ENCODE measurements around the gene PTPRG.
"Not testable (repeated sequence)": the region's sequence is repeated elsewhere in the genome, so short reads cannot be mapped to it uniquely, and the experiment has no call there.

PTPRG gene

DNA sequence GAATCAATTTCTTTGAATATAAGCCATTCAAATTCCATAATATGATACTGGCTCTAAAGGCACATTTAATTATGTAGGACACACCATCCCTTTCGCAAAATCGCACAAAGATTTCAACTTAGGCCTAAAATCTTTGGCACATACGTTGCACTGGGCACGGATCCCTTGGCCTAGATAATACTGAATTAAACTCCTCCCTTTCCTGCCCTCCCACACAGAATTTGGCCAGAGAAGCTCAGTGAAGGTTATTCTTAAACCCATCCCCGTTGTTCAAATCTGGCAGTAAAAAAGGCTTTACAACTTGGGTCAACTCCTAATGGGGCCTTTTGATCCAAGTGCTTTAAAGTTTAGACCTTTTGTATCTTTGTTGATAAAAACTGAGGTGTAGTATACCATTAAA, 247.2 kb downstream of the PTPRG start:
- no peak for DNase-seq

GRCh38 chr3:61808999-61809398, 247.6 kb downstream of the PTPRG start:
- DNase-seq, result no peak

GRCh38 chr3:61809879-61810278, 248.5 kb downstream of the PTPRG start:
- DNase-seq, result no peak

DNA sequence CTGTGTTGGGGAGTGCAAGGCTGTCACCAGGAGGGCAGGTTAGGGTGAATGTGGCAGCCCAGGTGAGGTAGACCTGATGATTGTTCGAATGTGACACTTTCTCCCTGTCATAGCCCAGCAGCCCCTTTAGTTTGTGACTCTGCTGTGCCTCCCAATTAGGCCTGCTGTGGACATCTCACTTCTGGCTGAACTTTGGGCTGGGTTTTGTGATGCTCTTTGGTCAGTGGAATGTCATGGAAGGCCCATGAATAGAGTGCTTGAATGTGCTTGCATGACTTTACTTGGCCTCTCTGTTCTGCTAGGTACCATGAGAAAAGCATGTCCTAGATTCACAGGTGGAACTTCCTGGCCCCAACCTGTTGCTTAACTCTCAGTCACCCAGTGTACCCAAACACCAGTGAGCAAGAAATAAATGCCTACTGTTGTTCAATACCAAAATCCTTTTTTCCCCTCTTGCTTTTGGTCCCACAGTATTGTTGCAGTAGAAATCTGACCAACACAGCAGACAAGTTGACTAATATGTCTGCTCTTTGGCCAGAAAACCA, 249.7 kb downstream of the PTPRG start:
- no peak for DNase-seq

DNA sequence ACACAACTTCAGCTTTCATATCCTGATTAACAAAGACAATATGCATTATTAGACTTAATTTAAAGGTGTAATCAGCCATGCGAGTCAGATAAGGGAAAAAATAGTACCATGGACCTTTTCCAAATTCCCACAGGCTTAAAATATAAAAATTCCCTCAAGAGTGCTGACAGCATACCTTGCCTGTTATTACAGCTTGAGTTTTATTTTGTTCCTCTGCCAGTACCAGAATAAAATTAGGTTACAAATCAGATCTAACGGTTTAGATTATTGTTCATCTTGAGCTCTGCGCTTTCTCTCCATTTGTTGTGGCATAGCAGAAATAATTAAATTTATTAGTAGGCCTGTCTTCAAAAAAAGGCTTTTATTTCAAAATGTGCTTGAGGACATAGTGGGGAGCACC, 250.3 kb downstream of the PTPRG start:
- no peak for DNase-seq

DNA sequence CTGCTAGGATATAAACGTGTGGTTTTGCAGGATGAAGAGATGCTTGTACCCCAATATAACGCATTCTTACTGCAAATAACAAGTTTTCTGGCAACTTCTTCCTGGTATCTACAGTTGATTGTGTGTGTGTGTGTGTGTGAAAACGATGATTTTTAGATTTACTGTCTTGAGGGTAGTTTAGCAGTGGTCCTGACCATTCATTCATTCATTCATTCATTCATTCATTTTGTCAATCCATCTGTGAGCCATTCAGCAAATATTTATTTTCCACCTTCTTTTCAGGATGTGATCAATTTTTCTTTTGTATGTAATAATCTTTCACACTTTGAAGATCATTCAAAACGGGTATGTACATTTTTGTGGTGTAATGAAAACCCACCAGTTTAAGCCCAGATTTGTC, 250.7 kb downstream of the PTPRG start:
- DNase-seq, result no peak

GRCh38 chr3:61812517-61812916, 251.1 kb downstream of the PTPRG start:
- DNase-seq, result no peak

DNA sequence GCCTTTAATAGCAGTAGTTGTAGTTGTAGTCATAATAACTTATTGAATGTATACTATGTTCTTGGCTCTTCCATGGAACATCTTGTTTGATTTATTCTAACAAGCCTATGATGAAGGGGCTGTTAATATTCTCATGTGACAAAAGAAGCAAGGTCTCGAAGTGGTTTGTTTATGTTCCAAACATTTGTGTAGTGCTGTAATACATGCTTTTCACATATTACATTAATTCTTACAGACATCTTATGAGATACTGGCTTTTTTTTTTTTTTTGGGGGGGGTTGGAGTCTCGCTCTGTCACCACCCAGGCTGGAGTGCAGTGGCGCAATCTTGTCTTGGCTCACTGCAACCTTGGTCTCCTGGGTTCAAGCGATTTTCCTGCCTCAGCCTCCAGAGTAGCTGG, 252.3 kb downstream of the PTPRG start:
- DNase-seq, result no peak

- no peak for DNase-seq
Measured at GRCh38 chr3:61814674-61815073, 253.3 kb downstream of the PTPRG start.

DNA sequence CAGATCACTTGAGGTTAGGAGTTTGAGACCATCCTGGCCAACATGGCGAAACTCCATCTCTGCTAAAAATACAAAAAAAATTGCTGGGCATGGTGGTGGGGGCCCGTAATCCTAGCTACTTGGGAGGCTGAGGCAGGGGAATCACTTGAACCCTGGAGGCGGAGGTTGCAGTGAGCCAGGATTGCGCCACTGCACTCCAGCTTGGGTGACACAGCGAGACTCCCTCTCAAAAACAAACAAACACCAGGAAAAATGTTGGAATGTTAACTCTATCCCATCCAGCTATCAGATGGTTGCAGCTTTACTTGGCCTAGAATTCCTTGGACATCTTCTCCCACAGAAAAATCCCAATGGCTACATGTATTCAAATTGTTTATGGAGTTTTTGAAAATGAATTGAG, 254.9 kb downstream of the PTPRG start:
- not testable (repeated sequence) for DNase-seq

DNA sequence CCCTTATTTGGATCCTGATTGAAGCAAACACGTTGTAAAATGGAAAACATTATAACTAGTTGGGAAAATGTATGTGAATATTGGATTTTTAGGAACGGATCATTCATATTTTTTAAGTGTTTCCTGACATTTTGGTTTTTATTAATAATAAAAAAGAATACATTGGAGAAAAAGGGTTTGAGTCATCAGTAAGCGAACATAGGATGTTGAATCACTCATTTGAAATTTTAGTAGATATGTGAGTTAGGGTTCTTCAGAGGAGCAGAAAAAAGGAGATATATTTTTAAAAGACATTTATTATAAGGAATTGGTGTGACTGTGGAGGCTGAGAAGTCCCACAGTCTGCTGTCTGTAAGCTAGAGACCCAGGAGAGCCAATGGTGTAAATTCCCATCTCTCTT, 258.5 kb downstream of the PTPRG start:
- DNase-seq, result no peak

- DNase-seq, result no peak
Measured at GRCh38 chr3:61820306-61820992, 259.1 kb downstream of the PTPRG start.

- DNase-seq, result no peak
Measured at GRCh38 chr3:61821823-61822251, 260.5 kb downstream of the PTPRG start.

DNA sequence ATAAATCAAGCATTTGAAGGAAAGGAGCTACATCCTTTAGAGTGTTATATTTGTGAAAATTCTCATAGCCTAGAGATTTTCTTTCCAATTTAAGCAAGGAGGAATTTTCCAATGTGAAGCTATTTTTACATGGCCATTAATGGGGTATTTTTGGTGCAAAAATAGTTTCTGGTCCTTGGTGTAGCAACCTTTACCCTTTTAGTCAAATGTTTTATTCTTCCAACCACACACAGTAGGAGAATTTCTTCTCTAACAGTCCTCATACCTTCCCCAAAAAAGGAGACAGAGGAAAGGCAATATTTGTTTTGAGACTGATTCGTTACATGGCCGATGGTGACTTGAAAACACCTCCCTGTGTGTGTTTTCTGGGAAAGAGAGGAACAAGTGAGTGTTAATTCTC, 261.2 kb downstream of the PTPRG start:
- no peak for DNase-seq

DNA sequence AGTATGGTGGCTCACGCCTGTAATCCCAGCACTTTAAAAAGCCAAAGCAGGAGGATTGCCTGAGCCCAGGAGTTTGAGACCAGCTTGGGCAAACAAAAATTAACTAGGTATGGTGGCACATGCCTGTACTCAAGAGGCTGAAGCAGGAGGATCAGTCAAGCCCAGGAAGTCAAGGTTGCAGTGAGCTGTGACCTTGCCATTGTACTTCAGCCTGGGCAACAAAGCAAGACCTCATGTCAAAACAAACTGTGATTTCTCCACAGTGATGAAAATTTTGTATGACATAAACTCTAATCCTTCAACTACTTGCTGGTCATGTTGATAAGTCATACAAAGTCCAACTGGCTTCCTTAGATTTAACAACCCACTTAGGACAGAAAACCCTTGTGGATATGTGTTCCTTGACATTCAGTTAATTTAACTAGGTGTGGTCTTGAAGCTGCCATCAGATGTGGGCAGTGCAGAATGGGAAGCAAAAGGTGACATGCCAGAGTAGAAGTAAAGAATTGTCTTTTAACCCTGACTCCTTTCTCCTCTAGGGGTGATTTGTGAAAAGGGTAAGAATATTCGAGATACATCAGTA, 263.3 kb downstream of the PTPRG start:
- DNase-seq, result no peak

DNA sequence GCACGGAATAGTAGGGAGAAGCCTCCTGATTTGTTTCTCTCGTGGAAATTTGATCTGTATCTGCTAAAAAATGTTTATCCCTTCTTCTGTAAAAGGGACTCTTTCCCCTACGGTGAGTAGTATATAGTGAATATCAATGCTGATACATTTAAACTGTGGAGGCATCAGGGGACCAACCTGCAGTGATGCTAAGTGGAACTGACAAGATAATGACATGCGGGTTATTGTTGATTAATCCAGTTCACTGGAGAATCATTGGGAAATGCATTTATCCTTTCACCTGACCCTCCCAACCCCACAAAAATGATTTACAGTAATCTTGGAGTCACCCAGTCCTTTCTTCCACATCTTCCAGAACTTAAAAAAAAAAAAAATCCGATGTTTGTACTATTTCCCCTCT, 264.8 kb downstream of the PTPRG start:
- no peak for DNase-seq

- no peak for DNase-seq
Measured at GRCh38 chr3:61828184-61828874, 267.0 kb downstream of the PTPRG start.

DNA sequence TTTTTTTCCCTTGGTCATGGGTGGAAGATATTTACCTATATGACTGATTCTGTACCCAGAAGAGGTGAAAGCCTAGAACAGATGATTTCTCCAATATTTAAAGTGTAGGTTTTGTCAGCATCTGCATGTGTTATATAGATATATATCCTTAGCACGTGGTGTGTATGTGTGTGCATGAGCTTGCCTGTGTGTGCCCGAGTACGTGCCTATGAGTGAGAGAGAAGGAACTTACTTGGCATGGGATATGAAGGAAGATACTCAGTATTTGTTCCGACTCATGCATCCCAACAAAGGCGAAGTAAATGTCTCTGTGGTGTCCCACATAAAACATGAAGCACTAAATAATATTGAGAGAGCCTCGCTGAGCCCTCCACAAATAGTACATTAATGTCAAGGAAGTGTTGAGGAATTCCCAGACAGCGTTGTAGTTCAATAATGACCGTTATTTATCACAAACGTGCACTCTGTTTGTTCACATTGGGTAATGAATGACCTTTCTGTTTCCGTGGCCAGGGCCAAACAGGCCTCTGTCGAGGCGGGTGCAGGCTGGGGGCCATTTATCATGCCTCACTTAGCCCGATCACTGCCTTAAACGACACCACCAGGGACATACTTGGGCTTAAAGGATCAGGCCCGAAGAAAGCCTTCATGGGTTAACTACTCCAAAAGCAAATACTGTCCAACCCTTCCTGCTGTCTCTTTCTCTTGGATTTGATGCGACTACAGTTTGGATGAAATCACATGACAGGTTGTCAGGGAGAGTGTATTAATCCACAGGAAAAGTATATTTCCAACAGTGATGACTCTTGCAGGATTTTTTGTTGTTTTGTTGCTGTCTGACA, 267.7 kb downstream of the PTPRG start:
- no peak for DNase-seq

- no peak for DNase-seq
Measured at GRCh38 chr3:61829722-61830350, 268.5 kb downstream of the PTPRG start.

DNA sequence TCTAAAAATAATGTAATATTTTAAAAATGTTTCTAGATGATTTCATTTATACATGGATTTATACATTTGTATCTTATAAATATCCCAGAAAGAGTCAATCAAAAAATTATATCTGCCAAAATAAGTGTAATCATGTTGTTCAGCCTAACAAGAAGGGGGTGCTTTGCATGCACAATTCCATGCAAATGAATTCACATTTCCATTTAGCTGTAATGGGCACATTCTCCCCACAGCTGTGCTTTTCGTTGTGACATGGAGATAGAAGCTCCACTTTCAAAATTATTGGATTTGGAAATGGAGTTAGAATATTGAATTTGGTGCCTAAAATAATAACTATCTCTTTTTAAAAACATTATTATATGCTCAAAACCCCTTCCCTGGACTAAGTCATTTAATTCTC, 270.6 kb downstream of the PTPRG start:
- DNase-seq, result no peak

DNA sequence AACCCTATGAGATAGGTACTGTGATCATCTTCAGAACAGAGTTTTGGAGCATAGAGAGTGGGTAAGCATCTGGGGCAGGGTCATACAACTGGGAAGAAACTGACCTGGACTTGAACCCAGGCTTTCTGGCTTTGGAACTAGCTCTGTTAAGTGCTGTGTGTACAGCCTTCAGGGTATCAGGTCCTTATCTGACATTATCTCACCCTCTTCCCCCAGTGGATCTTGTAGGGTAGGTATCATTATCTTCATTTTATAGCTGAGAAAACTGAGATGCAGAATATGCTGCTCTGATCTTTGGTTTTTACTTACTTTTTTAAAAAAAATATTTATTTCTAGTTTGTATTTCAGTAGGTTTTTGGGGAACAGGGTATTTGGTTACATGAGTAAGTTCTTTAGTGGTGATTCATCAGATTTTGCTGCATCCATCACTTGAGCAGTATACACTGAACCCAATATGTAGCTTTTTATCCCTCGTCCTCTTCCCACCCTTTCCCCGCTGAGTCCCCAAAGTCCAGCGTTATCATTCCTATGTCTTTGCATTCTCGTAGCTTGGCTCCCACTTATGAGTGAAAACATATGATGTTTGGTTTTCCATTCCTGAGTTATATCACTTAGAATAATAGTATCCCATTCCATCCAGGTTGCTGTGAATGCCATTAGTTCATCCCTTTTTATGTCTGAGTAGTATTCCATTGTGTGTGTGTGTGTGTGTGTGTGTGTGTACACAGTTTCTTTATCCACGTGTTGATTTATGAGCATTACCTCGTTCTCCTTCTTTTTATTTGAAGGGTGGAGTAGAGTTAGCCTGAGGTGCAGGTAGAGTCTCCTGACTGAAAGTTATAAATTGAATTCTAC, 271.2 kb downstream of the PTPRG start:
- no peak for DNase-seq

GRCh38 chr3:61839256-61839655, 277.9 kb downstream of the PTPRG start:
- no peak for DNase-seq
